Caco-2 (cell line): Measurements from ENCODE around the gene AGTRAP. TPM values are rescaled to one million over a fixed set of nuclear protein-coding genes. Genes with fewer than 3 reads are reported as not detected.

Source experiments
- BruUV-seq: library from RNA; stranded (reverse); fragments of 400-500 nt; replicated peaks from 2 replicates; lab custom pipeline; 2021; lab: Mats Ljungman, UMichigan
- CTCF ChIA-PET: fragments of 300-600 bp; sonication (Branson Sonifier 250); formaldehyde crosslinking; loops from one replicate; lab custom pipeline; 2022; ENCODE audit warnings: antibody characterized with exemption; lab: Charles Lee
- POLR2A ChIA-PET: fragments of 300-600 bp; sonication (Branson Sonifier 250); formaldehyde crosslinking; loops from one replicate; lab custom pipeline; 2022; ENCODE audit warnings: antibody characterized with exemption; lab: Charles Lee
- DNase-seq, 2 experiments: peaks; one replicate each; pipeline versions ENCODE4 v3.0.0 to v3.0.0-alpha.2; 2020 to 2022
- H3K27me3 ChIP-seq: replicated peaks from 2 replicates; pipeline ENCODE4 v1.6.0; 2011; ENCODE audit warnings: low read length; ENCODE audit not compliant: control insufficient read depth, insufficient read depth
- H3K36me3 ChIP-seq: 2 replicates; pipeline ENCODE4 v1.5.1; 2011; ENCODE audit warnings: low read length; ENCODE audit not compliant: control insufficient read depth, insufficient read depth
- H3K4me1 ChIP-seq: fragments of 250-450 bp; sonication (Bioruptor Pico); 2 replicates; pipeline ENCODE4 v1.5.1; 2020; ENCODE audit warnings: mild to moderate bottlenecking
- H3K4me3 ChIP-seq: 2 replicates; pipeline ENCODE4 v1.5.1; 2011; ENCODE audit warnings: low read depth, mild to moderate bottlenecking, control low read depth, low read length
- H3K9me3 ChIP-seq: fragments of 250-450 bp; sonication (Bioruptor Pico); 2 replicates; pipeline ENCODE4 v1.5.1; 2020; ENCODE audit warnings: mild to moderate bottlenecking, moderate library complexity
- H3K27ac Mint-ChIP-seq: one replicate; pipeline ENCODE4 v1.8.0; 2022; ENCODE audit warnings: mixed read lengths; ENCODE audit not compliant: unreplicated experiment
- H3K27me3 Mint-ChIP-seq: one replicate; pipeline ENCODE4 v1.8.0; 2022; ENCODE audit warnings: mixed read lengths; ENCODE audit not compliant: insufficient read depth, unreplicated experiment
- H3K36me3 Mint-ChIP-seq: one replicate; pipeline ENCODE4 v1.8.0; 2022; ENCODE audit warnings: mild to moderate bottlenecking, mixed read lengths; ENCODE audit not compliant: insufficient read depth, unreplicated experiment
- H3K4me1 Mint-ChIP-seq: one replicate; pipeline ENCODE4 v1.8.0; 2022; ENCODE audit warnings: low read depth, mixed read lengths; ENCODE audit not compliant: unreplicated experiment
- H3K4me3 Mint-ChIP-seq: one replicate; pipeline ENCODE4 v1.8.0; 2022; ENCODE audit warnings: mild to moderate bottlenecking, moderate library complexity, mixed read lengths; ENCODE audit not compliant: unreplicated experiment
- H3K9me3 Mint-ChIP-seq: one replicate; pipeline ENCODE4 v1.8.0; 2022; ENCODE audit warnings: mixed read lengths; ENCODE audit not compliant: unreplicated experiment
- CTCF ChIP-seq, 2 experiments: fragments of 200-600 bp in 1 of 2; IDR thresholded peaks; 1 replicate in 1 of 2; 2 replicates in 1 of 2; pipeline versions ENCODE4 v1.5.1 to v1.8.0; 2011 to 2022; ENCODE audit warnings: antibody characterized with exemption in 1 of 2, control low read depth in 1 of 2, inconsistent platforms in 1 of 2, low read depth in 1 of 2, low read length in 1 of 2, mild to moderate bottlenecking in 1 of 2, moderate library complexity in 1 of 2; ENCODE audit not compliant: insufficient read depth in 1 of 2, severe bottlenecking in 1 of 2, unreplicated experiment in 1 of 2
- intact Hi-C: fragments of 100-400 bp; cut with micrococcal nuclease; formaldehyde crosslinking; loops from one replicate; pipeline ENCODE4 v1.10.0; 2022; ENCODE audit not compliant: unreplicated experiment
- total RNA-seq: library from RNA; stranded (reverse); gene quantifications from 2 replicates; pipeline ENCODE4 v1.2.3, GENCODE V29; 2022

The AGTRAP gene
- total RNA-seq, 1 experiment from 2014 or later = 44.4 TPM

GRCh38 chr1:11730429-11730891 lies 5.5 kb upstream of the AGTRAP start:
- POLR2A ChIA-PET = no interaction called here
- no peak overlapping the region for H3K27ac Mint-ChIP-seq
- intact Hi-C loops = loop anchor here (10.0 kb wide), 1 partner anchor 74 kb away; the partner anchor contains the start of genes CLCN6 and MTHFR

GRCh38 chr1:11731691-11732283 lies 4.1 kb upstream of the AGTRAP start:
- CTCF ChIA-PET = no interaction called here
- no peaks in the 10 kb centered on the region for H3K4me1 Mint-ChIP-seq
- H3K4me1 ChIP-seq = no peaks in the 10 kb centered on the region
- H3K4me3 ChIP-seq = no peak overlapping the region
- no peaks in the 10 kb centered on the region for H3K27me3 ChIP-seq
- H3K9me3 ChIP-seq = no peaks in the 10 kb centered on the region
- intact Hi-C loops = loop anchor here (10.0 kb wide), 1 partner anchor 73 kb away; the partner anchor contains the start of genes CLCN6 and MTHFR
- no peak for DNase-seq
- H3K4me3 Mint-ChIP-seq = no peak overlapping the region
- BruUV-seq = no TSS peak
- H3K36me3 Mint-ChIP-seq = peaks cover 8% of the 10 kb centered on the region
- TF ChIP-seq CTCF (IDR thresholded peaks at IDR 0.05; ENCODE audit: insufficient read depth in 1 of 2, low read depth in 1 of 2, low read length in 1 of 2, severe bottlenecking in 1 of 2, unreplicated experiment in 1 of 2) = no peak
- no peaks in the 10 kb centered on the region for H3K36me3 ChIP-seq
- POLR2A ChIA-PET = no interaction called here
- no peak overlapping the region for H3K27ac Mint-ChIP-seq
- H3K27me3 Mint-ChIP-seq = no peaks in the 10 kb centered on the region
- no peaks in the 10 kb centered on the region for H3K9me3 Mint-ChIP-seq

More at GRCh38 chr1:11730429-11730891, 5.5 kb upstream of the AGTRAP start:
- no TSS peak for BruUV-seq
- CTCF ChIA-PET = no interaction called here
- no peaks in the 10 kb centered on the region for H3K36me3 ChIP-seq
- TF ChIP-seq CTCF (IDR thresholded peaks at IDR 0.05; ENCODE audit: insufficient read depth in 1 of 2, low read depth in 1 of 2, low read length in 1 of 2, severe bottlenecking in 1 of 2, unreplicated experiment in 1 of 2) = no peak
- H3K27me3 ChIP-seq = no peaks in the 10 kb centered on the region
- Mint-ChIP-seq H3K4me3 (no peak overlapping the region), H3K36me3 (no peaks in the 10 kb centered on the region), H3K4me1 (no peaks in the 10 kb centered on the region), H3K9me3 (no peaks in the 10 kb centered on the region), H3K27me3 (no peaks in the 10 kb centered on the region)
- no peaks in the 10 kb centered on the region for H3K9me3 ChIP-seq
- no peak for DNase-seq
- no peaks in the 10 kb centered on the region for H3K4me1 ChIP-seq
- H3K4me3 ChIP-seq = no peak overlapping the region

GRCh38 chr1:11733306-11733705 lies 2.6 kb upstream of the AGTRAP start:
- POLR2A ChIA-PET = no interaction called here
- Mint-ChIP-seq H3K4me3 (no peak overlapping the region), H3K36me3 (peaks cover 8% of the 10 kb centered on the region)

More at GRCh38 chr1:11733306-11733705, 2.6 kb upstream of the AGTRAP start:
- TF ChIP-seq CTCF (IDR thresholded peaks at IDR 0.05; ENCODE audit: insufficient read depth in 1 of 2, low read depth in 1 of 2, low read length in 1 of 2, severe bottlenecking in 1 of 2, unreplicated experiment in 1 of 2) = no peak
- Histone ChIP-seq H3K9me3 (no peaks in the 10 kb centered on the region), H3K4me3 (no peak overlapping the region), H3K4me1 (peaks cover 6% of the 10 kb centered on the region), H3K36me3 (no peaks in the 10 kb centered on the region), H3K27me3 (no peaks in the 10 kb centered on the region)
- CTCF ChIA-PET = no interaction called here
- Mint-ChIP-seq H3K27me3 (no peaks in the 10 kb centered on the region), H3K9me3 (no peaks in the 10 kb centered on the region), H3K4me1 (no peaks in the 10 kb centered on the region), H3K27ac (no peak overlapping the region)
- no TSS peak for BruUV-seq
- no peak for DNase-seq
- intact Hi-C loops = loop anchor here (10.0 kb wide), 1 partner anchor 71 kb away; the partner anchor contains the start of genes CLCN6 and MTHFR
